Mesothelial cell of epicardium (in vitro differentiated cells): ENCODE measurements around the gene SMIM27. TPM values are rescaled to one million over a fixed set of nuclear protein-coding genes. Genes with fewer than 3 reads are reported as not detected.

Experiments used
- DNase-seq, 2 experiments: peaks; one replicate each; pipeline ENCODE4 v3.0.0; 2021; ENCODE audit warnings: low spot score in 2 of 2; ENCODE audit not compliant: unreplicated experiment in 2 of 2
- H3K27ac Mint-ChIP-seq: 2 replicates; pipeline ENCODE4 v1.8.0; 2021; ENCODE audit warnings: mixed read lengths
- H3K27me3 Mint-ChIP-seq: 2 replicates; pipeline ENCODE4 v1.8.0; 2021; ENCODE audit warnings: low read depth, mixed read lengths
- H3K36me3 Mint-ChIP-seq: 2 replicates; pipeline ENCODE4 v1.8.0; 2021; ENCODE audit warnings: mixed read lengths
- H3K4me1 Mint-ChIP-seq: 2 replicates; pipeline ENCODE4 v1.8.0; 2021; ENCODE audit warnings: mixed read lengths
- H3K4me3 Mint-ChIP-seq: 2 replicates; pipeline ENCODE4 v1.8.0; 2021; ENCODE audit warnings: mild to moderate bottlenecking, moderate library complexity, mixed read lengths
- H3K9me3 Mint-ChIP-seq: 2 replicates; pipeline ENCODE4 v1.8.0; 2021; ENCODE audit warnings: mixed read lengths
- total RNA-seq: library from RNA; stranded (reverse); gene quantifications from 3 replicates; pipeline ENCODE4 v1.2.1, GENCODE V29; 2021
- TF ChIP-seq, protein P1 (sequence below): fragments of 200-600 bp; sonication (generic); IDR thresholded peaks from one replicate; pipeline ENCODE4 v1.5.0; 2021; ENCODE audit warnings: antibody characterized with exemption; ENCODE audit not compliant: unreplicated experiment

Gene SMIM27
- total RNA-seq, 1 donor from 2014 or later = 8.3 TPM

DNA sequence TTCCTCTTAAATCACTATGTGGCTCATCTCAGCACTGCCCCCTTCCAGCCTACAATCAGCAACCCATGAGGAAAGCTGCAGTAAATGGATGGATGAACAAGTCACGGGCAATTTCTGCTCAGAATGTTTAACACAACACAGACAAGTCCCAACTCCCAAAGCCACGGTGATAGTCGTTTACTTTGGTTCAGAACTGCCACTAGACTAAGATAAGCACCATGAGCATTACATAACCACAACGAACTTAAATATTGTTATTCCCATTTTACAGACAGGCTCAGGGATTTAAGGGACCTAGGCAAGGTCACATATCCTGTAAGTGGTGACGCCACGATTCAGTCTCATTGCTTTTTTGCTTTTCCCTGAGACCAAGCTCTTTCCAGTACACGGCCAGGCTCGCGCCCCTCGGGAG lies 2.0 kb upstream of the SMIM27 start:
- Mint-ChIP-seq H3K36me3 (peaks cover 12% of the 10 kb centered on the region), H3K27me3 (no peaks in the 10 kb centered on the region), H3K27ac (peak overlapping the region; percentile 95), H3K4me1 (peaks cover 24% of the 10 kb centered on the region), H3K9me3 (no peaks in the 10 kb centered on the region), H3K4me3 (peak overlapping the region; percentile 96)
- DNase-seq = no peak
- TF ChIP-seq, protein P1, sequence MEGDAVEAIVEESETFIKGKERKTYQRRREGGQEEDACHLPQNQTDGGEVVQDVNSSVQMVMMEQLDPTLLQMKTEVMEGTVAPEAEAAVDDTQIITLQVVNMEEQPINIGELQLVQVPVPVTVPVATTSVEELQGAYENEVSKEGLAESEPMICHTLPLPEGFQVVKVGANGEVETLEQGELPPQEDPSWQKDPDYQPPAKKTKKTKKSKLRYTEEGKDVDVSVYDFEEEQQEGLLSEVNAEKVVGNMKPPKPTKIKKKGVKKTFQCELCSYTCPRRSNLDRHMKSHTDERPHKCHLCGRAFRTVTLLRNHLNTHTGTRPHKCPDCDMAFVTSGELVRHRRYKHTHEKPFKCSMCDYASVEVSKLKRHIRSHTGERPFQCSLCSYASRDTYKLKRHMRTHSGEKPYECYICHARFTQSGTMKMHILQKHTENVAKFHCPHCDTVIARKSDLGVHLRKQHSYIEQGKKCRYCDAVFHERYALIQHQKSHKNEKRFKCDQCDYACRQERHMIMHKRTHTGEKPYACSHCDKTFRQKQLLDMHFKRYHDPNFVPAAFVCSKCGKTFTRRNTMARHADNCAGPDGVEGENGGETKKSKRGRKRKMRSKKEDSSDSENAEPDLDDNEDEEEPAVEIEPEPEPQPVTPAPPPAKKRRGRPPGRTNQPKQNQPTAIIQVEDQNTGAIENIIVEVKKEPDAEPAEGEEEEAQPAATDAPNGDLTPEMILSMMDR = no peak

DNA sequence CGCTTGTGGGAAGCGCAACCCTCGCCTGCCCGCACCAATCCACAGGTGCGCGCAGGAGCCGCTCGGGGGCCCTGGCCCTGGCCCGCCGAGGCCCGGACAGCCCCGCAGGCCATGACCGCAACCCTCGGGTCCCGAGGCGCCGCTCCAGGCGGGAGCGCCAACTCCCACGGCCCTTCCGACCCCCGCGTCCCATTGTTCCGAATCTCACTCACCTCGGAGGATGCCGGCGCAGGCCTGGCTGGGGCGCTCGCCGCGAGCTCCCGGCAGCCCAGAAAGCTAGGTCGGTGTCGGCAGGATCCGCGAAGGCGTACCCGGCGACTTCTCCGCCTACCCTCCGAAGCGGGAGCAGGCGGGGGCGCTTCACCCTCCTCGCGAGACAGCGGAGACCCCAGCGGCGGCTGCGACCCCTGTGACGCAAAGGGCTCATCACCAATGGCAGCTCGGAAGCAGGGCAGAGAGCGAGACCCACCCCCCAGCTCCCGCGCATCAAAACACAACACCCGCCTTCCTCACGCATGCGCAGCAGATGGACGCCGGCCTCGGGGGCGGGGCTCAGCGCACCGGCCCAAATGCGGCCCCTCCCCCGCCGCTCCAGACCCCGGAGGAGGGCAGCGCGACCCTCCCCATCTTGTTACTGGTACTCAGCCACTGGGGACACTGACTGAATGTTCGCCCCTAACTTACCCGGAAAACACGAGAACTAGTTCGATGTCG lies 1.4 kb upstream of the SMIM27 start:
- Mint-ChIP-seq H3K27me3 (no peaks in the 10 kb centered on the region), H3K4me1 (peaks cover 24% of the 10 kb centered on the region), H3K9me3 (no peaks in the 10 kb centered on the region), H3K36me3 (peaks cover 12% of the 10 kb centered on the region), H3K27ac (peak overlapping the region; percentile 96), H3K4me3 (peak overlapping the region; percentile 96)
- peak; percentile 93 to 97 for DNase-seq
- TF ChIP-seq, protein P1 = no peak

DNA sequence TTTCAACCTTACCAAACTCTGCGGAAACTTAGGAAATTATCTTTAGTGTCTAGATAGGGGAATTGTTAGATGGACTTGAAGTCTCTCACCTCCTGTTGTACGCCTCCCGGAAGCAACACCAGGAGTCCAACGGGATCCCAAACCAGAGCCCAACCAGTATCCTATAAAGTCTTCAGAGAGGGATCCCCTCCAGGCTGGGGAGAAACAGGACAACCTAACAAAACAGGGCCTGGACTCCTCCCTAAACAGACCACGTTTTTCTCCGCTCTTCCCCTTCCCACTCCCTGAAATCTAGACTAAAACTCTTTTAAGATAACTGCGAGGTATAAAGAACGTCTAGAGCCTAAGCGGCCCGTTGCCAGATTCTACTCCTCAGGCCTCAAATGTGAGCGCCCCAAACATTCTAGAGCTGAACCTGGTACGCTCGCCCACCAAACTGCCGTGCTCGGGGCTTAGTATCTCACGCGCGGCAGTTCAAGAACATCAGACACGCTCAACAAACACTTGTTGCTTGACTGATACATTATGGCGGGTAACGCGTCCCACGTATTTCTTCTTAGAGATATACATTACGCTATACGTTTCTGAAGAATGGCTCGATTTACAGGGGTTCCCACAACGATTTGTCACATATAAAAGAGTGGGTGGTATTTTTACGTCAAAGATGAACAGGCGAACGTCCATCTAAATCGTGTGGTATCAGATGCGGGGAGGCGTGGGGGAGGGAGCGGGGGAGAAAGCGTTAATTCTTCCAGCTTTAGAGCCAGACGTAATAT lies 663 bp upstream of the SMIM27 start:
- TF ChIP-seq, protein P1 = no peak
- Mint-ChIP-seq H3K4me1 (peaks cover 24% of the 10 kb centered on the region), H3K4me3 (peak overlapping the region; percentile 96), H3K27ac (peak overlapping the region; percentile 96), H3K36me3 (peaks cover 12% of the 10 kb centered on the region), H3K27me3 (no peaks in the 10 kb centered on the region), H3K9me3 (no peaks in the 10 kb centered on the region)
- peak in 1 of 2 experiments; percentile 43 for DNase-seq

DNA sequence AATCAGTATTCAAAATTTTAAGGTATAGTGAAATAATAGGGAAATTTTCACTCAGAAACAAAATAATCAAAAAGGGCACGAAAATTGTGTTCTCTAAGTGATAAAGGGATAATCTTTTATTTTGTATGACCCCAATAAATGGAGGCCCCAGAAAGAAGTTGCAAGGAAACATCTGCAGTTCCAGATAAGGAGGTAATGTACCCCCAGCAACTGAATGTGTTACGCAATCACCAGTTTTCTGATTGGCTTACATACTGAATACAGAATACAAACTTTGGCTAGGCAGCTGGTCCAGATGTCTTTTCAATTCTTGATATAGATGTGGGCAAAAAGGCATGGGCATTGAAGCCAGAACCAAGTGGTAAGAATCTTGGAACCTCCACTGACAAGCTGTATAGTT lies 2.0 kb downstream of the SMIM27 start:
- no peaks in the 10 kb centered on the region for H3K27me3 Mint-ChIP-seq
- peak overlapping the region; percentile 48 for H3K27ac Mint-ChIP-seq
- peak overlapping the region; percentile 33 for H3K4me3 Mint-ChIP-seq
- peaks cover 18% of the 10 kb centered on the region for H3K4me1 Mint-ChIP-seq
- DNase-seq = no peak
- H3K36me3 Mint-ChIP-seq = peaks cover 6% of the 10 kb centered on the region
- H3K9me3 Mint-ChIP-seq = no peaks in the 10 kb centered on the region
- TF ChIP-seq, protein P1 = no peak

DNA sequence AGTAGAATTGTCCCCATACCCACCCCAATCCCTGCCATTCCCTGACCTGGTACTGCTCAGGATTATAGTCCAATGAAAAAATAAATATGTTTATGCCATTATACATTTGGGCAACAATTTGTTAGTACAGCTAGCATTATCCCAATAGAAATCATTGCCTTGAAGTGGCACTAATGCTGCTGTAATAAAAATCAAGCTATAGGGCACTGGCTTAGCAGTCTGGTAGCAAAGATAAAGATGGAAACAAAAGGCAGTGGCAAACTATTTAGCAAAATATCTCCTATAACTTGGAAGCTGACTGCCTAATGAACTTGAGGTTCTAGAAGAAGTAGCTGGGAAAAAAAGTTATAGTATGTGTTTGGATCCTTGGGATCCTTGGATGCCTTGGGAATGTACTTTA lies 2.5 kb downstream of the SMIM27 start:
- Mint-ChIP-seq H3K4me1 (peaks cover 14% of the 10 kb centered on the region), H3K36me3 (peaks cover 3% of the 10 kb centered on the region), H3K4me3 (no peak overlapping the region), H3K27ac (no peak overlapping the region), H3K9me3 (no peaks in the 10 kb centered on the region), H3K27me3 (no peaks in the 10 kb centered on the region)
- no peak for DNase-seq
- TF ChIP-seq, protein P1 = no peak
